Effector CD4-positive, alpha-beta T cell (primary cell): ENCODE results near the gene RPS5.
A peak's percentile ranks its signal among the peaks of the same experiment; 100 is the strongest.
"Not testable (repeated sequence)": the region's sequence is repeated elsewhere in the genome, so short reads cannot be mapped to it uniquely, and the experiment has no call there.

Experiments
- DNase-seq: peaks from one replicate; pipeline ENCODE4 v3.0.0-alpha.2; 2020

The RPS5 gene

GRCh38 chr19:58407658-58408151 lies 20.6 kb downstream of the RPS5 start:
- no peak for DNase-seq

DNA sequence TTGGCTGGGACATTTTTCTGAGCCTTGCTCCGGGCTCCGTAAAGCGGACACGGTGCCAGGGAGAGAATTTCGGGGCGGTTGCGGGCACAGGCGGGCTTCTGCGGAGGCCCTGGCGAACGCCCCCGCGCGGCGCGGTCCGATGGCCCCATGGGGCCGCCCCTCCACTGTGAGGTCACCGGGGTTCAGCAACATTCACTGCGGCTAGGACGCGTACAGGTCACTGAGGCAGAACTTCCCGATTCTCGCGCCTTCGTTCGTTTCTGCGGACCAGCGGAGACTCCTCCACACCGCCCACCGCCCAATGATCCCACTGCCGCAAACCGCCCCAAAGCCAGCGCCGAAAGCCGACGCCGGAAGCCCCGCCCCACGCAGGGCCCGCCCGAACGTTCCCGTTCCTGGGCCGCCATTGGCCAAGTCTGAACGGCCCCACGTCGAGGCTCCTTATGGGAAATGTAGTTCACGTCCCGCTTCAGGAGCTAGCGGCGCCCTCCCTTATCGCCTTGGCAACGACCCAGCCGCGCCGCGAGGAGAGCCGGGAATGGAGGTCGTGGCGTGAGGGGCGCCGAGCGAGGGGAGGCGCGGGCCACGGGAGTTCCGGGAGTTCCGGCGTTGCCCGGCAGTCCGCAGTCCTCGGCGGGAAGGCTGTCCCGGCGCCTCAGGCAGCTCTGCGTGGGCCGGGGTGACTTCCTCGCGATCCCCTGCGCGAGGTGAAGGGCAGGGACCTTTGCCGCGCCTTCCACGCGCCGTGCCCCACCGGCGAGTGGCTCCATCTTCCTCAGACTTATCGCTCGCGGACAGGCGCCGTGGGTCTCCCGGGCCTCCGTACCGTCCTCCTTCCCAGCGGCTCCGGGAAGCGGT lies 21.3 kb downstream of the RPS5 start, which contains the start of gene ZNF584:
Gene ZNF584 (plus strand): TSS at position 498 of the 858 bp plus-strand sequence. CDS start 499 bp downstream, outside the sequence.
- DNase-seq = peak; percentile 93

- no peak for DNase-seq
Measured at GRCh38 chr19:58409010-58409790, 22.1 kb downstream of the RPS5 start.

DNA sequence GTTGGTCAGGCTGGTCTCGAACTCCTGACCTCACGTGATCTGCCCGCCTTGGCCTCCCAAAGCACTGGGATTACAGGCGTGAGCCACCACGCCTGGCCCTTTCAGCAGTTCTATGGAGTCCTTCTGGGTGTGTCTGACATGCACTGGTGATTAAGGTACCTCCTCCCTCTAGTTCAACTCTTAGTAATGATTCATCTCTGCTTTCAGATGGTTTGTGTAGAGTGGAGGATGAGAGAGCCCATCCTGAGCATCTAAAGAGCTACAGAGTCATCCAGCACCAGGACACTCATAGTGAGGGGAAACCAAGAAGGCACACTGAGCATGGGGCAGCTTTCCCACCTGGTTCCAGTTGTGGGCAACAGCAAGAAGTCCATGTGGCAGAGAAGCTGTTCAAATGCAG lies 29.5 kb downstream of the RPS5 start:
- no peak for DNase-seq

GRCh38 chr19:58417071-58417470 lies 30.0 kb downstream of the RPS5 start:
- DNase-seq = no peak

- no peak for DNase-seq
Measured at GRCh38 chr19:58428617-58429016, 41.5 kb downstream of the RPS5 start.

DNA sequence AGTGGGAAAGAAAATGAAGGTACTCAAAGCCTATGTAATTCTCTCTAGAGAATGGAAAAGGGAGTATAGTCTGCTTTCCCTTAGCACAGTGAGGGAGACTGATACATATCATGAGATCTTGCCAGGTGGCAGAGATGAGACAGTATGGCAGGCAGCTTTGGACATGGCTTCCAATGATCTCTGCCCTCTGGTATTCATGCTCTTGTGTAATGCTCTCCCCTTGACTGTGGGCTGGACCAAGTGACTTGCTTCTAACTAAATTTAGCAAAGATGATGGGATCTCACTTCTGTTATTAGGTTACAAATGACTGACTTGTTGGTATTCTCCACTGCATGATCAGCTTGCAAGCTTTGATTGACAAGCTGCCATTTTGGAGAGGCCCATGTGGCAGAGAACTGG lies 42.7 kb downstream of the RPS5 start:
- no peak for DNase-seq

- DNase-seq = no peak
Measured at GRCh38 chr19:58434217-58434616, 47.1 kb downstream of the RPS5 start.

GRCh38 chr19:58439576-58440554 lies 52.8 kb downstream of the RPS5 start, which contains the start of gene ZNF132:
ZNF132 (minus strand) TSS chr19:58440153; CDS start chr19:58439821, 332 bp downstream.
- peak; percentile 92 for DNase-seq

DNA sequence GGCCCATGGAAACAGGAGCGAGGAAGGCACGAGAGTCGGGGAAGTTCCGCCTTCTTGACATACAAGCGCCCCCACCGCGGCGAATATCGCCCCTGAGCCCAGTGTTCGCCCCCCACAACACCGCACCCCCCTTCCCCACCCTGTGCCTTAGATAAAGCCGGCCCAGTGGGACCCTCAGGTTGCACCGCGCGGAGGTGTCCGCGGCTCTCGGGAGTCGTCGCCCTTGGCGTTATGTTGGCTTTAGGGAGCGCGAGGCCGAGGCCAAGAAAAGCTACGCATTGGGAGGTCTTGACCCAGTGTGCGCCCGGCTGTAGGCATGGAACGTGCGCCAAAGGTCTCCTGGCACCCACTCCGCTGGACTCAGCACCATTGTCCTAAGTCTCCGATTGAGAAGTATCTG lies 53.5 kb downstream of the RPS5 start:
- no peak for DNase-seq

DNA sequence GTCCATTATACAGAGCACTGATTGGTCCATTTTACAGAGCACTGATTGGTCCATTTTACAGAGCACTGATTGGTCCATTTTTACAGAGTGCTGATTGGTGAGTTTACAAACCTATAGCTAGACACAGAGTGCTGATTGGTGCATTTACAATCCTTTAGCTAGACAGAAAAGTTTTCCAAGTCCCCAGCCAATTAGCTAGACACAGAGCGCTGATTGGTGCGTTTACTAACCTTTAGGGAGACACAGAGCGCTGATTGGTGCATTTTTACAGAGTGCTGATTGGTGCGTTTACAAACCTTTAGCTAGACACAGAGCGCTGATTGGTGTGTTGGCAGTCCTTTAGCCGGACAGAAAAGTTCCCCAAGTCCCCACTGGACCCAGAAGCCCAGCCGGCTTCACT lies 55.9 kb downstream of the RPS5 start:
- DNase-seq = not testable (repeated sequence)
